Progenitor cell of endocrine pancreas (in vitro differentiated cells): Measurements from ENCODE around the gene LRRC26. TPM values are rescaled to one million over a fixed set of nuclear protein-coding genes. Genes with fewer than 3 reads are reported as not detected.
"Not testable (repeated sequence)": the region's sequence is repeated elsewhere in the genome, so short reads cannot be mapped to it uniquely, and the experiment has no call there.

Source experiments
- DNase-seq: peaks from one replicate; pipeline ENCODE4 v3.0.0; 2021; ENCODE audit warnings: low spot score; ENCODE audit not compliant: unreplicated experiment
- H3K27ac Mint-ChIP-seq: 2 replicates; pipeline ENCODE4 v1.8.0; 2021; ENCODE audit warnings: mild to moderate bottlenecking, moderate library complexity, mixed read lengths
- H3K27me3 Mint-ChIP-seq: 2 replicates; pipeline ENCODE4 v1.8.0; 2021; ENCODE audit warnings: mixed read lengths
- H3K36me3 Mint-ChIP-seq: 2 replicates; pipeline ENCODE4 v1.8.0; 2022; ENCODE audit warnings: mixed read lengths; ENCODE audit not compliant: insufficient read depth
- H3K4me1 Mint-ChIP-seq: 2 replicates; pipeline ENCODE4 v1.8.0; 2021; ENCODE audit warnings: low read depth, mixed read lengths
- H3K4me3 Mint-ChIP-seq: 2 replicates; pipeline ENCODE4 v1.8.0; 2021; ENCODE audit warnings: low read depth, mild to moderate bottlenecking, moderate library complexity, mixed read lengths
- H3K9me3 Mint-ChIP-seq: 2 replicates; pipeline ENCODE4 v1.8.0; 2021; ENCODE audit warnings: low read depth, mixed read lengths
- CTCF ChIP-seq: fragments of 200-600 bp; sonication (generic); IDR thresholded peaks from one replicate; pipeline ENCODE4 v1.5.0; 2021; ENCODE audit warnings: antibody characterized with exemption, mild to moderate bottlenecking; ENCODE audit not compliant: unreplicated experiment
- microRNA-seq: library from miRNA; unstranded; fragments of <30 nt; microRNA quantifications from one replicate; pipeline ENCODE4 v1.1.0, GENCODE V29; 2020; ENCODE audit warnings: borderline number of aligned reads; ENCODE audit not compliant: unreplicated experiment
- total RNA-seq: library from RNA; stranded (reverse); gene quantifications from 2 replicates; pipeline ENCODE4 v1.2.1, GENCODE V29; 2021

LRRC26 gene
- total RNA-seq, 1 donor from 2014 or later = 0.89 TPM

GRCh38 chr9:137127301-137128157 lies 42.3 kb downstream of the LRRC26 start:
- peaks cover 2% of the 10 kb centered on the region for H3K27me3 Mint-ChIP-seq
- H3K4me3 Mint-ChIP-seq = peak overlapping the region; percentile 87
- peak overlapping the region; percentile 97 for H3K27ac Mint-ChIP-seq
- peaks cover 24% of the 10 kb centered on the region for H3K4me1 Mint-ChIP-seq
- no peak for DNase-seq
- no peaks in the 10 kb centered on the region for H3K9me3 Mint-ChIP-seq
- TF ChIP-seq CTCF = no peak
- no peaks in the 10 kb centered on the region for H3K36me3 Mint-ChIP-seq

GRCh38 chr9:137126786-137127185 lies 43.1 kb downstream of the LRRC26 start:
- TF ChIP-seq CTCF = no peak
- H3K27me3 Mint-ChIP-seq = no peaks in the 10 kb centered on the region
- peaks cover 24% of the 10 kb centered on the region for H3K4me1 Mint-ChIP-seq
- H3K36me3 Mint-ChIP-seq = no peaks in the 10 kb centered on the region
- peak overlapping the region; percentile 94 for H3K27ac Mint-ChIP-seq
- peak overlapping the region; percentile 87 for H3K4me3 Mint-ChIP-seq
- H3K9me3 Mint-ChIP-seq = no peaks in the 10 kb centered on the region
- no peak for DNase-seq

GRCh38 chr9:137123952-137124462 lies 45.8 kb downstream of the LRRC26 start:
- not testable (repeated sequence) for H3K36me3 Mint-ChIP-seq, H3K27ac Mint-ChIP-seq, DNase-seq, H3K27me3 Mint-ChIP-seq, H3K4me3 Mint-ChIP-seq, H3K9me3 Mint-ChIP-seq
- peaks cover 24% of the 10 kb centered on the region for H3K4me1 Mint-ChIP-seq

- TF ChIP-seq CTCF = no peak
- H3K27ac Mint-ChIP-seq = no peak overlapping the region
- no peaks in the 10 kb centered on the region for H3K36me3 Mint-ChIP-seq
- H3K9me3 Mint-ChIP-seq = no peaks in the 10 kb centered on the region
- peaks cover 19% of the 10 kb centered on the region for H3K4me1 Mint-ChIP-seq
- no peak for DNase-seq
- no peaks in the 10 kb centered on the region for H3K27me3 Mint-ChIP-seq
- no peak overlapping the region for H3K4me3 Mint-ChIP-seq
Observed at GRCh38 chr9:137123468-137123837, 46.4 kb downstream of the LRRC26 start.

GRCh38 chr9:137122796-137123467 lies 46.9 kb downstream of the LRRC26 start:
- H3K36me3 Mint-ChIP-seq, H3K27me3 Mint-ChIP-seq: not testable (repeated sequence)
- peaks cover 14% of the 10 kb centered on the region for H3K4me1 Mint-ChIP-seq

GRCh38 chr9:137121927-137122795 lies 47.7 kb downstream of the LRRC26 start:
- H3K36me3 Mint-ChIP-seq, H3K9me3 Mint-ChIP-seq, H3K27me3 Mint-ChIP-seq, H3K4me1 Mint-ChIP-seq, H3K4me3 Mint-ChIP-seq, DNase-seq: not testable (repeated sequence)
- H3K27ac Mint-ChIP-seq = peak overlapping the region; percentile 9

More at GRCh38 chr9:137122796-137123467, 46.9 kb downstream of the LRRC26 start:
- H3K4me3 Mint-ChIP-seq, DNase-seq, H3K9me3 Mint-ChIP-seq, H3K27ac Mint-ChIP-seq: not testable (repeated sequence)

Small RNA genes within 50 kb of the gene (microRNA-seq; reads per million reads assigned to microRNA genes)
- gene MIR3621 = not detected

Other genes starting within 250 kb of the LRRC26 start
- gene FBXW5, start 225.3 kb downstream of the LRRC26 start, total RNA-seq = 77.3 and 77.7 TPM in 2 replicates
- gene C8G, start 224.8 kb downstream of the LRRC26 start, total RNA-seq = 1.1 and 2.8 TPM in 2 replicates
- 14.7 and 16.2 TPM in 2 replicates for gene LCN12, start 217.8 kb downstream of the LRRC26 start, total RNA-seq
- not detected in 2 replicates for gene PTGDS, start 192.5 kb downstream of the LRRC26 start, total RNA-seq
- not detected in 2 replicates for gene LCNL1, start 187.1 kb downstream of the LRRC26 start, total RNA-seq
- 54.9 and 57.1 TPM in 2 replicates for gene PAXX, start 177.6 kb downstream of the LRRC26 start, total RNA-seq
- 0.64 TPM in 1 of 2 replicates, not detected in the other for gene CLIC3, start 173.5 kb downstream of the LRRC26 start, total RNA-seq
- gene ABCA2, start 141.8 kb downstream of the LRRC26 start, total RNA-seq = 26.4 and 30.1 TPM in 2 replicates
- not detected in 2 replicates for gene FUT7, start 138.0 kb downstream of the LRRC26 start, total RNA-seq
- 62.0 and 73.2 TPM in 2 replicates for gene NPDC1, start 123.9 kb downstream of the LRRC26 start, total RNA-seq
- gene ENTPD2, start 116.0 kb downstream of the LRRC26 start, total RNA-seq = 0.19 and 0.51 TPM in 2 replicates
- 15.1 and 15.3 TPM in 2 replicates for gene SAPCD2, start 99.5 kb downstream of the LRRC26 start, total RNA-seq
- 0.57 and 1.5 TPM in 2 replicates for gene UAP1L1, start 92.5 kb downstream of the LRRC26 start, total RNA-seq
- 56.1 and 57.7 TPM in 2 replicates for gene MAN1B1, start 83.1 kb downstream of the LRRC26 start, total RNA-seq
- 39.2 and 48.5 TPM in 2 replicates for gene DPP7, start 55.3 kb downstream of the LRRC26 start, total RNA-seq
- gene GRIN1, start 30.9 kb downstream of the LRRC26 start, total RNA-seq = 0.07 and 0.77 TPM in 2 replicates
- not detected in 2 replicates for gene TMEM210, start 2.0 kb upstream of the LRRC26 start, total RNA-seq
- 73.2 and 74.3 TPM in 2 replicates for gene ANAPC2, start 18.5 kb upstream of the LRRC26 start, total RNA-seq
- 52.5 and 59.1 TPM in 2 replicates for gene SSNA1, start 18.6 kb upstream of the LRRC26 start, total RNA-seq
- gene TPRN, start 30.7 kb upstream of the LRRC26 start, total RNA-seq = 18.8 and 20.7 TPM in 2 replicates
- gene TMEM203, start 35.6 kb upstream of the LRRC26 start, total RNA-seq = 35.2 and 36.2 TPM in 2 replicates
- gene NDOR1, start 35.6 kb upstream of the LRRC26 start, total RNA-seq = 35.1 and 37.4 TPM in 2 replicates
- 24.0 and 25.7 TPM in 2 replicates for gene RNF208, start 52.2 kb upstream of the LRRC26 start, total RNA-seq
- gene CYSRT1, start 55.1 kb upstream of the LRRC26 start, total RNA-seq = 1.2 and 2.7 TPM in 2 replicates
- 0.27 and 0.53 TPM in 2 replicates for gene RNF224, start 57.5 kb upstream of the LRRC26 start, total RNA-seq
- 0.26 and 0.27 TPM in 2 replicates for gene SLC34A3, start 60.9 kb upstream of the LRRC26 start, total RNA-seq
- gene TUBB4B, start 71.2 kb upstream of the LRRC26 start, total RNA-seq = 233 and 245 TPM in 2 replicates
- gene STPG3, start 81.2 kb upstream of the LRRC26 start, total RNA-seq = not detected in 2 replicates
- 62.3 and 63.3 TPM in 2 replicates for gene NELFB, start 85.3 kb upstream of the LRRC26 start, total RNA-seq
- gene TOR4A, start 107.7 kb upstream of the LRRC26 start, total RNA-seq = 8.0 and 8.5 TPM in 2 replicates
- 24.0 and 27.1 TPM in 2 replicates for gene NRARP, start 132.2 kb upstream of the LRRC26 start, total RNA-seq